Measurements from ENCODE around the gene BOK.

The BOK gene

DNA sequence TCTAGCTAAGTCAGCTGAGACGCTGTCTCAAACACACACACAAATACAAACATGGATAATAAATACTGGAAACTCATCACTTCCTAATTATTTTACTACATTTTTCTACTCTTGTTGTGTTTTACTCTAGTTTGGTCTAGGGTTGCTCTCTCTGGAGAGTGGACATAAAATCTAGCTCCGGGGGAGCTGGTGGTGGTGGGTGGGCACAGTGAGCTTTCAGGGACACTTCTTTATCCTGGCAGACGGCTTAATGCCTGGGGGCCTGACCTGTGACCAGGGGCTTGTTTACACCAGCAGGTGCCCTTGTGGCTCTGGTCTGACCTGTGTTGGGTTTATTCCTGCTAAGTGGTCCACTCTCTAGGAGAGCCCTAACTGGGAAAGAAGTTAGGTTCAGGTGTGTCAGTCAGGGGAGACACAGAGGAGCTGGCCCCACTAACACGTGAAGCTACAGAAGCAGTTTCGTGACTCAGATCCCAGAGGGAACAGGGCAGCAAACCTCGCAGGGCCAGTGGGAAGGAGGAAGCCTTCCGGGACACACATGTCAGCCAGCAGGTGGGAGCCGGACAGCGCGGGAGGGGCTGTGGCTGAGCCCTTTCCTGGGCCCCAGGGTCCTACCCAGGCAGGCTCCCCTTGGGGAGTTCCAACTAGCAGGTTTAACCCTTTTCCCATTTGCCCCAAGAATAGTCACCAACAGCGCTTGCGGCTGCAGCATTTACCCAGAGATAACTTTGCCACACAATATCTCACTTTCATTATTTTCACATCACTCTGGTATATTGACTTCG is 22.5 kb upstream of the BOK start:
- H3K36me3 Mint-ChIP-seq (ENCODE audit: low read depth): no peaks in the 10 kb centered on the region
- no peak for DNase-seq
- H3K9me3 Mint-ChIP-seq: peaks cover 3% of the 10 kb centered on the region
- no peak overlapping the region for H3K27ac Mint-ChIP-seq
- peaks cover 43% of the 10 kb centered on the region for H3K4me1 Mint-ChIP-seq
- TF ChIP-seq, protein P1, sequence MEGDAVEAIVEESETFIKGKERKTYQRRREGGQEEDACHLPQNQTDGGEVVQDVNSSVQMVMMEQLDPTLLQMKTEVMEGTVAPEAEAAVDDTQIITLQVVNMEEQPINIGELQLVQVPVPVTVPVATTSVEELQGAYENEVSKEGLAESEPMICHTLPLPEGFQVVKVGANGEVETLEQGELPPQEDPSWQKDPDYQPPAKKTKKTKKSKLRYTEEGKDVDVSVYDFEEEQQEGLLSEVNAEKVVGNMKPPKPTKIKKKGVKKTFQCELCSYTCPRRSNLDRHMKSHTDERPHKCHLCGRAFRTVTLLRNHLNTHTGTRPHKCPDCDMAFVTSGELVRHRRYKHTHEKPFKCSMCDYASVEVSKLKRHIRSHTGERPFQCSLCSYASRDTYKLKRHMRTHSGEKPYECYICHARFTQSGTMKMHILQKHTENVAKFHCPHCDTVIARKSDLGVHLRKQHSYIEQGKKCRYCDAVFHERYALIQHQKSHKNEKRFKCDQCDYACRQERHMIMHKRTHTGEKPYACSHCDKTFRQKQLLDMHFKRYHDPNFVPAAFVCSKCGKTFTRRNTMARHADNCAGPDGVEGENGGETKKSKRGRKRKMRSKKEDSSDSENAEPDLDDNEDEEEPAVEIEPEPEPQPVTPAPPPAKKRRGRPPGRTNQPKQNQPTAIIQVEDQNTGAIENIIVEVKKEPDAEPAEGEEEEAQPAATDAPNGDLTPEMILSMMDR (IDR thresholded peaks at IDR 0.05): no peak
- peaks cover 63% of the 10 kb centered on the region for H3K27me3 Mint-ChIP-seq (ENCODE audit: low read depth, poor library complexity)
- H3K4me3 Mint-ChIP-seq: no peak overlapping the region

DNA sequence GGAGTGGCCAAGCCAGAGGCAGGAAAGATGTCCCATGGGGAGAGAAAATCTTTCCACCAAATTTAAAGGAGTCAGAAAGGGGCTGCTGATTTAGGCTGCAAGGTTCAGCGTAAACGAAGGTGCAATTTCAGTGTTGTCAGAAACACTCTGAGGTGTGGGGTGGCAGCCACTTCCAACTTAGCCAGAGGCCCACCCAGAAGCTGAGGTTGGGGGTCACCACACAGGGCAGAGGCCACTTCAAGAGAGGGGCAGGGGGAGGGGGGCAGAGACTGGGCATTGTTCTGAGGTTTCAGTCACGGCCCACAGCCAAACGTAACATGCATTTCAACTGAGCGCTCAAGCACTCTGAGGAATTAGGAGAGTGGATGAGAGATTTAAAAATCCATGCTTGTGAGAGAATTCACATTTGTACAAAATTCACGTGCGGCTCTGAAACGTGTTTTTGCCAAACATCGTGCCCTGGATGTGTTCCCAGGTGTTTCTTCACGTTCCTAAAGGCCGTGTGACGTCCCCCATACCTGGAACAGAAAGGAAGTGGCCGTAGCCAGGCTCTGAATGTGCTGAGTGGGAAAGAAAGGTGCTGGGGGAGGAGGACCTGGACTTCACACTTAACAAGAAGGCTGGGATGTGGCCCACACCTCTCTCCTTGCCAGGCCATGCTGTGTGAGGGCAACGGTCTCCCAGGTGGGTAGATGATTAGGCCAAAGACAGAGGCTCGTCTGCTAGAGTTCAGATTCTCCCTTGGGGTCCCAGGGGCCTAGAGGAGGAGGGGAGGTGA is 19.5 kb upstream of the BOK start:
- Mint-ChIP-seq H3K27me3 (ENCODE audit: low read depth, poor library complexity) (peaks cover 46% of the 10 kb centered on the region), H3K27ac (no peak overlapping the region), H3K4me1 (peaks cover 41% of the 10 kb centered on the region), H3K4me3 (peak overlapping the region; percentile 27), H3K9me3 (peaks cover 3% of the 10 kb centered on the region), H3K36me3 (ENCODE audit: low read depth) (no peaks in the 10 kb centered on the region)
- TF ChIP-seq, protein P1 (IDR thresholded peaks at IDR 0.05): no peak
- DNase-seq: no peak

DNA sequence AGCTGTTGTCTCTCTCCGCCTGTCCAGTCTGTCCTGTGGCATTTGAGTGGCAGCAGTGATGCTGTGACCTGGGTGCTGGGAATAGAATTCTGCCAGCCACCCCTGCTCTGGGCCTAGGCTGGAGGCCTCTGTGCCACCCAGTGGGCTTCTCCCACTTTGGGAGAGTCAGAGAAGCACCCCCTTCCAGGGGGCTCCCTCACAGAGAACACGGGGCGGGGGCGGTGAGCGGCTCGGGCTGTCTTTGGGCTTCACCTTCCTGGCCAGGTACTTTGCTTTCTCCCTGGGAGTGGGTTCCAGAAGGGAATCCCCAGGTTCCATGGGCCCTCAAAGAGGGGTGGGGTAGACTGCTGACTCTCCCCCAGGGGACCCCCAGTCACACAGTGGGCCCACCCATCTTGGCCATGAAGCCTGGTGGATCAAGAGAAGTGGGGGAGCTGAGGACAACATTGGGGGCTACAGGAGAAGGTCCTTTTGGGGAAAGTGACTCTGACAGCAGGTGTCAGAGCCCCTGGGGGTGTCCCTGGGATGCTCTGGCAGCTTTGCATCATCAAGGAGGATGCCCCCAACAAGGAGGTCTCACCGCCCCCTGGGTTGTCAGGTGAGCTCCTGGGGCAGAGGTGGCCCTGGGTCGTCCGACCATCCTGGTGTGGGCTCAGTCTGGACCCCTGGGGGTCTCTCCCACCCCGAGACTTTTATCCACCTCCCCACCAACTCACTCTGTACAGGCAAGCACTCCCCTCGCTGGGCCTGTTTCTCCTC is 18.8 kb upstream of the BOK start:
- Mint-ChIP-seq H3K4me1 (peaks cover 33% of the 10 kb centered on the region), H3K9me3 (peaks cover 3% of the 10 kb centered on the region), H3K4me3 (no peak overlapping the region), H3K27me3 (ENCODE audit: low read depth, poor library complexity) (peaks cover 38% of the 10 kb centered on the region), H3K36me3 (ENCODE audit: low read depth) (no peaks in the 10 kb centered on the region), H3K27ac (no peak overlapping the region)
- no peak for DNase-seq
- TF ChIP-seq, protein P1 (IDR thresholded peaks at IDR 0.05): no peak

DNA sequence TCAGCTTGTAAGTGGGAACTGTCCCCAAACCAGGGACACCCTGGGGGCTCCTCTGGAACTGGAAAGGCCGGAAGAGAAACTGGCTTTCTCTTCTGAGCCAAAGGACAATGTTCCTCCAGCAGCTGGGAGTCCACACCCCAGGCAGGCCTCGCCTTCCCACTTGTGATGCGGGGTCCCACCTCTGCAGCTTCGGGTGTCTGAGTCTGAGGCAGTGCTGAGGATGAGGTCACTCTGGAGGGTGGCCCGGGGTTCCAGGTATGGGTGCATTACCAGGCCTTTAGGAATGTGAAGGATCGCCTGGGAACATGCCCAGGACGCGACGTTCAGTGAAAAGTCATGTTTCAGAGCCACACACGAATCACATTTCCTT is 18.2 kb upstream of the BOK start:
- peaks cover 37% of the 10 kb centered on the region for H3K27me3 Mint-ChIP-seq (ENCODE audit: low read depth, poor library complexity)
- H3K27ac Mint-ChIP-seq: no peak overlapping the region
- no peak for DNase-seq

DNA sequence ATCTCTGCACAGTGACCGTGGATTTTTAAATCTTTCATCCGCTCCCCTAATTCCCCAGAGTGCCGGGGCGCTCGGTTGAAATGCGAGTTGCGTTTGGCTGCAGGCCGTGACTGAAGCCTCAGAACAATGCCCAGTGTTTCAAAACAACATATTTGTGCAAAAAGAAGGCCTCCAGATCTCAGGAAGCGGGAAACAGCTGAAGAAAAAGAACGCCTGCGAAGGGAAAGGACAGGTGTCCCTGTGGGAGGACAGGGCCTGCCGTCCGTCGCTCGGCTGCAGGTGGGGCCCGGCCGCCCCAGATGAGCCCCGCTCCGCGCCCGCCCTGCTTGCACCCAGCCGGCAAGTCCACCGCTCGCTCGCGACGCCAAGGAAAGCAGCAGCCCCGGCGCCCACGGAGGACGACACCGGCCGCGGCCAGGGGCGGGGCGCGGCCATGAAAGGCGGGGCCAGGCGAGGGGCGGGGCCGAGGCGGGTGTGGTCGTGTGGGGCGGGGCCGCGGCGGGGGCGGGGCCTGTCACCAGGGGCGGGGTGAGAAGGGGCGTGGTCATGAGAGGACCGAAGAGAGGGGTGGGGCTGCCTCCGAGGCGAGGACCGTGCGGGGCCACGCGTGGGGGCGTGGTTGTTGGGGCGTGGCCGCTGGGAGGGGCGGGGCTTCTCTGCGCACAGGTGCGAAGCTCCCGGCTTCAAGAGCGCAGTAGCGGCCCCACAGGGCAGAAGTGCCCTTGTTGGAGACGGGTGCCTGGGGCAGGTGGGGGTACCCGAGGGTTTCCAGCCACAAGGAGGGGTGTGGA is 17.6 kb upstream of the BOK start:
- Mint-ChIP-seq H3K9me3 (peaks cover 3% of the 10 kb centered on the region), H3K36me3 (ENCODE audit: low read depth) (no peaks in the 10 kb centered on the region), H3K27me3 (ENCODE audit: low read depth, poor library complexity) (peaks cover 37% of the 10 kb centered on the region), H3K27ac (no peak overlapping the region), H3K4me3 (peak overlapping the region; percentile 70), H3K4me1 (peaks cover 24% of the 10 kb centered on the region)
- peak; percentile 78 for DNase-seq
- TF ChIP-seq, protein P1 (IDR thresholded peaks at IDR 0.05): no peak

More for the DNA sequence above, 18.2 kb upstream of the BOK start:
- Mint-ChIP-seq H3K4me3 (no peak overlapping the region), H3K36me3 (ENCODE audit: low read depth) (no peaks in the 10 kb centered on the region), H3K4me1 (peaks cover 28% of the 10 kb centered on the region), H3K9me3 (peaks cover 3% of the 10 kb centered on the region)
- TF ChIP-seq, protein P1 (IDR thresholded peaks at IDR 0.05): no peak
